GM12872 (cell line): ENCODE measurements around the gene ADRB2.

Experiments
- CTCF ChIP-seq: IDR thresholded peaks from 3 replicates; pipeline ENCODE4 v1.5.1; 2011; ENCODE audit warnings: low read depth, mild to moderate bottlenecking, low read length, moderate library complexity; ENCODE audit not compliant: insufficient read depth

The ADRB2 gene

GRCh38 chr5:148856424-148856823, 30.0 kb downstream of the ADRB2 start:
- TF ChIP-seq CTCF = no peak

GRCh38 chr5:148857474-148857873, 31.1 kb downstream of the ADRB2 start:
- TF ChIP-seq CTCF = no peak

GRCh38 chr5:148858106-148858505, 31.7 kb downstream of the ADRB2 start:
- no peak for TF ChIP-seq CTCF

GRCh38 chr5:148858547-148858946, 32.1 kb downstream of the ADRB2 start:
- no peak for TF ChIP-seq CTCF

GRCh38 chr5:148859703-148860102, 33.3 kb downstream of the ADRB2 start:
- TF ChIP-seq CTCF = no peak

- no peak for TF ChIP-seq CTCF
These were observed 34.2 kb downstream of the ADRB2 start for GRCh38 chr5:148860599-148860998.

- no peak for TF ChIP-seq CTCF
These were observed 34.7 kb downstream of the ADRB2 start for GRCh38 chr5:148861088-148861487.

- TF ChIP-seq CTCF = no peak
These were observed 35.3 kb downstream of the ADRB2 start for GRCh38 chr5:148861696-148862095.
